HPDE6-E6E7 (cell line): ENCODE measurements around the gene STN1.

Experiments
- DNase-seq: peaks from one replicate; pipeline ENCODE4 v3.0.0; 2011; ENCODE audit warnings: missing footprints; ENCODE audit errors: extremely low spot score

Gene STN1, protein sequence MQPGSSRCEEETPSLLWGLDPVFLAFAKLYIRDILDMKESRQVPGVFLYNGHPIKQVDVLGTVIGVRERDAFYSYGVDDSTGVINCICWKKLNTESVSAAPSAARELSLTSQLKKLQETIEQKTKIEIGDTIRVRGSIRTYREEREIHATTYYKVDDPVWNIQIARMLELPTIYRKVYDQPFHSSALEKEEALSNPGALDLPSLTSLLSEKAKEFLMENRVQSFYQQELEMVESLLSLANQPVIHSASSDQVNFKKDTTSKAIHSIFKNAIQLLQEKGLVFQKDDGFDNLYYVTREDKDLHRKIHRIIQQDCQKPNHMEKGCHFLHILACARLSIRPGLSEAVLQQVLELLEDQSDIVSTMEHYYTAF

DNA sequence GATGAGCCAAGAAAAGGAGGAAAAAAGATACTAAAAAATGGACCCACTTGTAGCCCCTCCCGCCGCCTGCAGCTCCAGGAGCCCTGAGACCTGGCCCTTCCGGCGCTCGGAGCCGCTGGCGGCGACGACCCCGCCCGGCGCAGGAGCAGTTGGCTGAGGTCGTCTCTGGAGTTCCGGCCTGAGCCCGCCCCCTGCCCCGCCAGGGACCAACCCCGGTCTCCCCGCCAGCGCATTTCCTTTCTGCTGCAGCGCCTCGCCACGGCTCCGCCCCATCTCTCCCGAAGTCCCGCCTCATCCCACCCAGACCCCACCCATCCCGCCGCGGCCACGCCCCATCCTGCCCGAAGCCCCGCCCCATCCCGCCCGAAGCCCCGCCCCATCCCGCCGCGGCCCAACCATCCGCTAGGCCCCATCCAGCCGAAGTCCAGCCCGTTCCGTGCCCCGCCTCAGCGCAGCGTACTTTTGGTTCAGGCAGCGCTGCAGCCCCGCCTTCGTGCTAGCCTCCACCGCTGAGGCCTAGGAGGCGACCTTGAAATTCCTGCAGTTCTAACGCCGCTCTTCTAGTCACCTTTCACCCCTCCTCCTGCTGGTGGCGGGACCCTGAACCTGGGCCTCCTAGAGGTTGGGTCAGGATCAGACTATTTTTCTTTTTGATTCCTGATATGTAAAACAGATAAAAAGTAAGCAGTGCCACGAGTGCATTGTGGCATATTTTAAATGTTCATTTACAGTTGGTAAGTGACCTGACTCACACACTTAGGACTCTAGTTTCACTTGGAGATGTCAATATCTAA is at the start of gene STN1:
STN1 (minus strand) TSS at position 132 of the 794 bp plus-strand sequence. CDS start 590 bp downstream, outside the sequence.
- DNase-seq: peak; percentile 92

DNA sequence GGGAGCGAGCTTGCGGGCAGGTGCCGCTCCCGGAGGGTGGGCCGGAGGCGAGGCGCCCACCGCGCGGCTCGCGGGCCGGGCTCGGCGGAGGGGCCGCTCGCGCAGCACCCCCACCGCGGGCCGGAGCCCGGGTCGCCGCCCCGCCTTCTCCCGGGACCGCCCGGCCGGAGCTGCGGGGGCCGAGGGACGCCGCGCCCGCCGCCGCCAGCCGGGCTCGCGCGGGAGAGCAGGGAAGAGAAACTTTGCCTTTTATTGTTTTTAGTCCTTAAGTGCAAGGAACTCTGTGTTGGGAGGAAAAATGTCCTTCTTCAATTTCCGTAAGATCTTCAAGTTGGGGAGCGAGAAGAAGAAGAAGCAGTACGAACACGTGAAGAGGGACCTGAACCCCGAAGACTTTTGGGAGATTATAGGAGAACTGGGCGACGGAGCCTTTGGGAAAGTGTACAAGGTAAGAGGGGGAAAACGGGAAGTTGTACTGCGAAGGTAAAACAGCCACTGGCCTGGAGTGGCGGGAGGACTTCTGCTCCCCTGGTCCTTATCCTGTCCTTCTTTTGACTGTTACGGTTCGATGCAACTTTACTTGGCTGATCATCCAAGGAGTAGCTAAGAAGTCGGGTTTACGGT is 49.6 kb upstream of the STN1 start:
- no peak for DNase-seq

DNA sequence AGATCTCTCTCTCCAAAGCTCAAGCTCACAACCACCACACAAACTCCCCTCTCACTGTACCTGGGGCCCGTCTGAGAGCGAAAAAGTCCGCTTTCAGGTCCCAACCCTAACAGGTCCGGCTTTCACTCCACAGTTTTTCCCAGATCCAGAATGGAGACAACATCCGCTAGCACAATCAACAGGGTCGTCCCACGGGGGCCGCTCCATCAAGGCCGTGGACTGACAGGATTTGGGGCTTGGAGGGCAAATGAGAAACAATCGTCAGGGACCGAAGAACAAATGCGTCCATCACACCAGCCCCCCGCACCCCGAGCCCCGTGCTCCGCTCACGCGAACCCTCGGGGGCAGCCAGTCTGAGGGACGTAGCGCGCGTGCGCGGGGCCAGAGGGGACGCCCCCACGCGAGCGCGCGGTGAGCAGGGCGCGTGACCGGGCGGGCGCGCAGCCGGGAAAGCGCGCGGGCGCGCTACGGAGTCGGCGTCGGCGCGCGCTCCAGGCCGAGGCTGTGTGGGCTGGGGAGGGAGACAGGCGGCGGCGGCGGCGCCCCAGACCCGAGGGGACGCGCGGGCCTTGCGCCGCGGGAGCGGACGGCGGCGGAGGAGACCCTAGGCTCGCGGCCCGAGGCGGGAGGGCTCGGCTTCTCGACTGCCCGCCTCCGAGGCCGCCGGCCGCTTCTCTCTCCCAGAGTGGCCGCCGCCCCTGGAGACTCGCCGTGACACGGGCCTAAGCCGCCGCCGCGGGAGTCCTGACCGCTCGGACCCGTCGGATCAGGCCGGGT is 48.9 kb upstream of the STN1 start, which contains the start of gene SLK:
SLK (plus strand) TSS at position 470 of the 777 bp plus-strand sequence. CDS start 606 bp downstream, outside the sequence.
- peak; percentile 56 for DNase-seq

DNA sequence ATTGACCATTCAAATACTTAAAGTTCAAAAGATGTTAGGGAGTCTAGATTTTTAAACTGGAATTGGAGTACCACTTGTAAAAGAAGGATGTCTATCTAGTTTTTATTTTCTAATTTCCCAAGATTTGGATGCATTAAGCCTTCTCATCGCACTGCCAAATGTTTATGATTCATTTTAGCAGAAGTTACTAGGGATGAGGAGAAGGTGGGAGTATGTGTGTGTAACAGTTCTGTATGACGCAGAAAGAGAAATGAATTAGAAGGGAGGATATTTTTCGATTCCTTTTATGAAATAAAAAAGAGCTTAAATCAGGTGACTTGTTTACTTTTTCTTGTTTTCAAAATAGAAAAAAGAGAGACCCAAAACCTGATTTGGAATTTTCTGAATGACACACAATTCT is 42.1 kb upstream of the STN1 start:
- no peak for DNase-seq

DNA sequence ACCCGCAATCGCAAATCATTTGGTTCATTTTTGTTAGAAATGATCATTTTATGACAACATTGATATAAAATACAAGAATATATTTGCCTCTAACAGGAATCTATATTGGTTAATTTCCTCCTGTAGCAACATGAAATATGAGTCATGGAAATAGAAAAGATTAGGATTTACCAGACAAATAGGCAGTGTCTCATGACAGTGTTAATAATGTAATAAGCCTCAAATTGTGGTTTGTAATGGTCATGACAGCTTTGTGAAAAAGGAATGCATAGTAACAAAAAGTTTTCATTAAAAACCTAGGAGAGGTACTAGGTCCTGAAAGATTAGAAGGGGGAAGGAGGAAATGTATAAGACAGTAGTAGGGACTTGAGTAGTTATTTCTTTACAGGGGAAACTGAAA is 41.0 kb upstream of the STN1 start:
- peak; percentile 49 for DNase-seq

DNA sequence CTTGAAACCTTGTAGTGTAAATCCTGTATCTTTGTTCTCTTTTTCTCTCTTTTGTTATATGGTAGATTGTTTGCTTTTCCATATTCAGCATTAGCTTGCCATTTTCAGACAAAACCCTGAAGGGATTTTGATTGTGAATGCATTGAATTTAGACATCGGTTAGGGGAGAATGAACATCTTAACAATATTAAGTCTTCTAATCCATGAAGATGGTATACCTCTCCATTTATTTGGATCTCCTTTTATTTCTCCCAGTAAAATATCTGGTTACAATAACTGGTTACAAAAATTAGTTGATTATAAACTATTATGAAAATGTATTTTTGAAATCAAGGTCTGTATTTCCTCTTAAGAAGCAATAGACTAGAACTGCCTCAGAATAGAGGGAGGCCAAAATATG is 36.6 kb upstream of the STN1 start:
- DNase-seq: no peak

DNA sequence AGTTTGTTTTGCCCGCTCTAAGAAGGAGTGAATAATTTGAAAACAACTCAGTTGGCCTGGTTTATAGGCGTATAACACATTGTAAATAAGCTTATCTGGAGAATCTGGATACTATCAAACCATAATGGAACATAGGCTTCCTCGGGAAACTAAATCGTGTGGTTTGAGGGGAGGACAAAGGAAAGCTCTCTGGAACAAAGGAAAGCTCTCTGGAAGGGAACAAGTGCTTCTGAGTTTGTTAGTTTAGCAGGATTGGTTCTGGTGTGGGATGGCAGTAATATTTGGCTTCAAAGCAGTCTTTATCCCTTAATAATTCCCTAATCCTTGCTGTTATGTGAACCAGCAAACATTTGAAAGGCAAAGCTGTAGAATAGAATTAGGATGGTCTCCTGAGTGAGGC is 34.0 kb upstream of the STN1 start:
- DNase-seq: no peak

DNA sequence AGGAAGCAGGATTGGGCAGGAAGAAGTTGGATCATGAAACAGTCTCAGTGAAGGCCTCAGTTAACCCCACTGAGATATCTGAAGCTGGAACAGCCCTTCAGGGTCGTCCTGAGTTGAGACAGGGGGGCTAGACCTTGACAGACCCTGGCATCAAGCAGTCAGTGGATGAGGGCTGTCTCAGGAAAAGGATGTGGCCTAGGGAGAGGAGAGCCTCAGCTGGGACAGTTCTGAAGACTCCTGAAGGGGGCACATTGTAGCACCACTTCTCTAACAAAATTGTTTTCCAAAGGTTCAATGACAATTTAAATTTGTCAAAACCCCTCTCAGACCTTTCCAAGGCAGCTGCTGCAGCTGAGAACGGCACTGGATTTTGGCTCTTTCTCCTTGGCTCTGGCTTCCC is 33.2 kb upstream of the STN1 start:
- no peak for DNase-seq

DNA sequence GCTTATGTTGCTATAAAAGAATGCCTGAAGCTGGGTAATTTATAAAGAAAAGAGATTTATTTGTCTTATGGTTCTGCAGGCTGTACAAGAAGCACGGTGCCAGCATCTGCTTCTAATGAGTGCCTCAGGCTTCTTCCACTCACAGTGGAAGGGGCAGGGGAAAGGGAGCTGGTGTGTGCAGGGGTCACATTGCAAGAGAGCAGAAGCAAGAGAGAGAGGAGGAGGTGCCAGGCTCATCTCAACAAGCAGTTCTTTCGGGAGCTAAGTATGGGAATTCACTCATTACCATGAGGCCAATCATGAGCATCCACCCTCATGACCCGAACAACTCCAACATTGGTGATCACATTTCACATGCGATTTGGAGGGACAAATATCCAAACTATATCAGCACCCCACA is 31.7 kb upstream of the STN1 start:
- DNase-seq: no peak

DNA sequence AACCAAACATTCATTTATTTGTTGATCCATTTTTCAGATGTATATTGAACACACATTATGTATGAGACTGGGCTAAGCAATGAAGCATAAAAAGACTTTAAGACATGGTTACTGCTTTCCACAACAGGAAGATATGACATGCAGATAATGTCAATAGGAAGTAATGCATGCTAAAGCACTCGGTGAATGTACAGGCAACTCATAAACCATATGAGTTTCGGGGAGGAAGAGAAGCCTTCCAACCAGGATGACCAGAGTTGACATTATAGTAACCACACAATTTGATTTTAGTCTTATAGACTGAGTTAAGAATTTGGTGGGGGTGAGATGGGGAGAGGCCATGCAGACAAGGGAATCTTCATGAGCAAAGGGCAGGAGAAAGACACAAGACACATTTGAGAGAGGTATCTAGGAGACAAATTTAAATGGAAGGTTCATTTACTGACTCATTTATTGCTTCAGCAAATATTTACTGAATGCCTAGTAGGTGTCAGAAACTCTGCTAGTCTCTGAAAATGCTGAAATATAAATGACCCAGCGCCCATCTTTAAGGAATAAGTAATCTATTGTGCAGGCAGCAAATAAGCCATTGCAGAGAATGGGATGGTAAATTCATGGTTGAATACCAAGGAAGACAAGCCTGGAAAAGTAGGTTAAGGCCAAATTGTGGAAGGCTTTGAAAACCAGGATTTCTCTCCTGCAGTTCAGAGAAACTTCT is 30.0 kb upstream of the STN1 start:
- DNase-seq: no peak

DNA sequence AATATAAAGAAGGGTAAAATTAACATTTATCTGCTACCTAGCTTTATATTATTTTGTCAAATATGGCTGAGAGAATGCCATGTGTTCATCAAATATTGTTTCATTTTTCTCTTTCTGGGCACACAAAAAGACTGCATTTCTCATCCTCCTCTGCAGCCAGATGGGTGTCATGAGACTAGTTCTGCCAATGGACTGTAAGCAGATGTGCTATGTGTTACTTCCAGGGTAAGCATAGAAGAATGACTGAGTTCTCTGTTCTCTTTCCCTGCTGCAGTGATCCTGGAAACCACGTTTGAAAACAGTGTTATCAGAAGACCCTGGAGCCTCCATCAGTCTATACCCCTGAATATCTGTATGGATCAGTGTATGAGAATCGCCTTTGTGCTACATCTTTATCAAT is 24.9 kb upstream of the STN1 start:
- DNase-seq: no peak

DNA sequence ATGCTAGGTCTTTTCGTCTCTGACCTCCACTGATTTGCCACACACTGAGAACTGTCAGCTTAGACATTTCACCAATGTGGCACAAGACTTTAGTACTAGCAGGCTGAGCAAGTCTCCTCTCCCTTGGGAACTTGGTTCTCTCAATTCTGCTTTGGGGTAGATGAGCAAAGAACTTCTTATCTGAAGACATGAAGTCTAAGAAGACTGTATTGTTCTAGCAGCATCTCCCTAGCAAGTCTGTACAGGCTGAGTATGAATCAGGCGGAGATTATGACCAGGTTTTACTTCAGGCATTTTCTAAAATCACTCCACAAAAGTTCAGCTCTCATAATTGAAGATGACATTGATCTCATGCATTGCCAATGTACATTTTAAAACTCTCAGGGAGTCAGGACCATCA is 23.8 kb upstream of the STN1 start:
- DNase-seq: peak; percentile 77

DNA sequence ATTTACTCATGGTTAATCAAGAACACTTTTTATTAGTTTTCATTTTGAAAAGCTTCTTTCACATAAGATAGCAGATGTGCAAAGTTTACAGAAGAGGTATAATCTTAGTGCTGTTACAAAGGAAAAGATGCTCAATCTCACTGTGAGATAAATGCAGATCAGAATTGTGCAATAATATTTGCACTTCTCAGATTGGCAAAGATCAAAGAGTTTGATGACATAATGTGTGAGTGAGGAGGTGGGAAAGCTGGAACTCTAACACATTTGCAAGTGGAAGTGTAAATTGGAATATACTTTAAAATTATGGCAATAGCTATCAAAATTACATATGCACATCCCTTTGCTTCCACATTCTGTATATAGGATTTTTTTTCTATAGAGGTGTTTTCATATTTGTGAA is 21.5 kb upstream of the STN1 start:
- no peak for DNase-seq

DNA sequence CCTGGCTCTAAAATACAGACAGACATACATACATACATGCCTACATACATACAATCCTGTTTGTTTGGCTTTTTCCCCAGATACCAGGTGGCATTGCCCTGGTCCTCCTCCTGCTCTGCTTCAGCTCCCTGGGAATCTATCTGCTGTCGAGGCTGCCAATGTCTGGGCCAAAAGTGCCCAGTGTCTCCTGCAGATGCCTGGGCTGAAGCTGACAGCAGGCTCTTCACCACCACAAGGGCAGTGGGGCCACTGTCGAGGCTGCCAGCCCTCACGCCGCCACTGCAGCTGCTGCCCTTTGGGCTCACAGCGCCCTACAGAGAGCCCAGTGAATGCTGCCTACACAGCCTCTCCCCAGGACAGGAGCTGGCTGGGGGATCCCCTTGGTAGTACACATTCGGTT is 18.0 kb upstream of the STN1 start:
- DNase-seq: no peak

DNA sequence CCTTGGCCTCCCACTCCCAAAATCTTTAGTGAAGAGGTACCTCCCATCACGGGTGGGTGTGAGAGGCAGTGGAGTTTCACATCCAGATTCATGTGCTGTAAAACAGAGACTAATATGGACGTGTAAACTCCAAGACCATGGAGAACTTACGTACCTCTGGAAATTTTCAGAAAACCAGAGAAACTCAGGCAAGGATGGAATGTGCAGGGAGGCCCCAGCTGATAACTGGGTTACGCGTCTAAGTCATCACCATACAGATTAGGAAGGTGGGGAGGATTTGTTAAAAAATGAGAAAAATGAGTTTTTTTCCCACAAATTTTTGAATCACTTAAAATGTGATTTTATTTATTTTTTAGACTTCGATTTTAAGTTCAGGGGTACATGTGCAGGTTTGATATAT is 16.3 kb upstream of the STN1 start:
- no peak for DNase-seq

DNA sequence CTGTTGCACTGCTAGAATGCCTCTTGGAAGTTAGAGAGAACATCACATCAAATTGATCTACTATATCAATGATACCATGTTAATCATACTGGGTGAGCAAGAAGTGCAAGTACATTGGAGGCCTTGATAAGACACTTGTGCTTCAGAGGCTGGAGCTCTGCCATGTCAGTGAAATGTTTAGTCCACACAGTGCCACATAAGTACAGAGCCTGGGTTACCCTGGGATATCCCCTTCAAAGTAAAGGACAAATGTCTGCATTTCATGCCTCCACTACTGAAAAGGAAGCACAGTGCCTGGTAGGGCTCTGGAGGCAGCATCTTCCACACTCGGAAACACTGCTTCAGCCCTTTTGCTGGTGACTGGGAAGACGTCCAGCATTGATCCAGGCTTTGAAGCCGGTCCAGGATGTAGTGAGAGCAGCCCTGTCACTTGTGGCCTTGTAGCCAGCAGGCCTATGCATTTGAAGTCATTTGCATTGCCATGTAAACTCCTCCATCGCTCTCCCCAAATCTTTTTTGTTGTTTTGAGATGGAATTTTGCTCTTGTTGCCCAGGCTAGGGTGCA is 15.7 kb upstream of the STN1 start:
- no peak for DNase-seq

DNA sequence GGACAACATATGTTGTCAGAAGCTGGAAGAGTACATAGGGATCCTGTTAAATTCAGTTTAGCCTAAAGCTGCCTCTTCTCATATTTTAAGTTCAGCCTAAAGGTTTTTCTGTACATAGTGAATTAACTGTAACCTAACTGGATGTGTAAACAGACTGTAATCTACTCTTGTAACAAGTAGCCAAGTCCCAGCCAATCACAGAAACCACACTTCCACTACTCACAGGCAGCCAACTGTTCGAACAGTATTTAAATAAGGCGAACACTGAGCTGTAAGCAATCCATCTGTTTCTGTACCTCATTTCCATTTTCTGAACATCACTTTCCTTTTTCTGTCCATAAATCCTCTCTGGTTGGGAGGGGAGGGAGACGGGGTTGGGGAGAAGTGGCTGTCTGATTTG is 15.0 kb upstream of the STN1 start:
- no peak for DNase-seq

DNA sequence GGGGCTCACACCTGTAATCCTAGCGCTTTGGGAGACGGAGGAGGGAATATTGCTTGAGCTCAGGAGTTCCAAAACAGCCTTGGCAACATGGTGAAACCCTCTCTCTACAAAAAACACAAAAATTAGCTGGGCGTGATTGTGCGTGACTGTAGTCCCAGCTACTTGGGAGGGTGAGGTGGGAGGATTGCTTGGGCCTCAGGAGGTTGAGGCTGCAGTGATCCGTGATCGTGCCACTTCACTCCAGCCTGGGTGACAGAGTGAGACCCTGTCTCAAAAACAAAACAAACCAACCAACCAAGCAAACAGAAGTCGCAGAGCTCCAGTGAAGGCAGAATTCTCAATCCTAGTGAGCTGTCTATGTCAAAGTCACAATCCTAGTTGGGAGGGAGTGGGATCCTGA is 14.3 kb upstream of the STN1 start:
- DNase-seq: no peak

DNA sequence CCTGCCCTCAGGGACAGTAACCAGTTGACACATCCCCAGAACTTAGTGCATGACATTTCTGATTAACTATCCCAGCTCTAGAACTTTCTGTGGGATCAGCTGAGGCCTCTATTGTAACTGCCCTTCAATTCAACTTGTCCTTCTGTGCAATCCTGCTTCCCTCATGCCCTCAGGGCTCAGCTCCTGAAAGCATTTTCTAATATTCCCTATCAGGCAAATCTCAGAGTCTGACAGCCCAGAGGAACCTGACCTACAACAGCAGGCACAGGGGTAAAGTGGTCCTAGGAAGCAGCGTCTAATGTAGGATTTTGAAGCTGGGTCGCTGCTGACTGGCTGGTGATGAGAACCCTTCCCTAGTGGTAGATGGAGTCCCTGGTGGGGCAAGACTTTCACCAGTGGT is 13.6 kb upstream of the STN1 start:
- no peak for DNase-seq

DNA sequence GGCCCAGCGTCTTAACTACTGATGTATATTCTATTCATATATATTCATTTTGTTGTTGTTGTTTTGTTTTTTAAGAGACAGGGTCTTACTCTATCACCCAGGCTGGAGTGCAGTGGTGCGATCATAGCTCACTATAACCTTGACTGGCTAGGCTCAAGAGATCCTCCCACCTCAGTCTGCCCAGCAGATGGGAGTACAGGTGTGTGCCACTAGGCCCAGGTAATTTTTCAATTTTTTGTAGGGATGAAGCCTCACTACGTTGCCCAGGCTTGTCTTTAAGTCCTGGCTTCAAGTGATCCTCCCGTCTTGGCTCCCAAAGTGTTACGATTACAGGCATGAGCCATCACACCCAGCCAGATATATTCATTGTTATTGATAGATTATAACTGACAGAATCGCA is 12.9 kb upstream of the STN1 start:
- no peak for DNase-seq

DNA sequence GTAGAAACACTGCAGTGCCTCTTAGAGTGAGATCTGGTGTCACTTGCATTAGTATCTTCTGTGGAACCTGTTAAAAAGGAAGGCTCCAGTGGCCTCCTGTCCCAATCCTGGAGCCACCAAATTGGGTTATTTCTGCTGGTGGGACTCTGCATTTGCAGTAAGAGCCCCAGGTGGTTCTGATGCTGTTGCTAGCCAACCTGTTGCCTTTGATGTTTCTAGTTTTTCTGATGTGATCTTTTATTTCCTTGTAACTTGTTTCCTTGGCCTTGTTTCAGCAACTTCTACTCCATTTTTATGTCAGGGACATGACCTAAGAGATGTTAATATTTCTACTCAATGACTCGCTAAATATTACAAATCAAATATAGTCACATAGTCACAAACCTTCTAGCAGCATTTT is 12.5 kb upstream of the STN1 start:
- no peak for DNase-seq
